Hepatocyte (in vitro differentiated cells): ENCODE measurements around the gene SLC5A10.

Experiments
- CTCF ChIP-seq: fragments of 200-600 bp; sonication (generic); IDR thresholded peaks from 2 replicates; pipeline ENCODE4 v1.5.1; 2016; ENCODE audit warnings: antibody characterized with exemption, mild to moderate bottlenecking; ENCODE audit not compliant: poor library complexity
- EZH2phosphoT487 ChIP-seq: fragments of 200-600 bp; sonication (generic); IDR thresholded peaks from one replicate; pipeline ENCODE4 v1.6.1; 2018; ENCODE audit warnings: antibody characterized with exemption, mild to moderate bottlenecking, low read depth, moderate library complexity; ENCODE audit not compliant: unreplicated experiment, severe bottlenecking

GRCh38 chr17:18959071-18959844 is 7.3 kb downstream of the SLC5A10 start:
- TF ChIP-seq EZH2phosphoT487 (no peak), CTCF (no peak)
